Measurements from ENCODE around the gene SSX1. TPM values are rescaled to one million over a fixed set of nuclear protein-coding genes. Genes with fewer than 3 reads are reported as not detected.
"Not testable (repeated sequence)": the region's sequence is repeated elsewhere in the genome, so short reads cannot be mapped to it uniquely, and the experiment has no call there.

SSX1 gene, protein sequence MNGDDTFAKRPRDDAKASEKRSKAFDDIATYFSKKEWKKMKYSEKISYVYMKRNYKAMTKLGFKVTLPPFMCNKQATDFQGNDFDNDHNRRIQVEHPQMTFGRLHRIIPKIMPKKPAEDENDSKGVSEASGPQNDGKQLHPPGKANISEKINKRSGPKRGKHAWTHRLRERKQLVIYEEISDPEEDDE
- total RNA-seq: not detected

DNA sequence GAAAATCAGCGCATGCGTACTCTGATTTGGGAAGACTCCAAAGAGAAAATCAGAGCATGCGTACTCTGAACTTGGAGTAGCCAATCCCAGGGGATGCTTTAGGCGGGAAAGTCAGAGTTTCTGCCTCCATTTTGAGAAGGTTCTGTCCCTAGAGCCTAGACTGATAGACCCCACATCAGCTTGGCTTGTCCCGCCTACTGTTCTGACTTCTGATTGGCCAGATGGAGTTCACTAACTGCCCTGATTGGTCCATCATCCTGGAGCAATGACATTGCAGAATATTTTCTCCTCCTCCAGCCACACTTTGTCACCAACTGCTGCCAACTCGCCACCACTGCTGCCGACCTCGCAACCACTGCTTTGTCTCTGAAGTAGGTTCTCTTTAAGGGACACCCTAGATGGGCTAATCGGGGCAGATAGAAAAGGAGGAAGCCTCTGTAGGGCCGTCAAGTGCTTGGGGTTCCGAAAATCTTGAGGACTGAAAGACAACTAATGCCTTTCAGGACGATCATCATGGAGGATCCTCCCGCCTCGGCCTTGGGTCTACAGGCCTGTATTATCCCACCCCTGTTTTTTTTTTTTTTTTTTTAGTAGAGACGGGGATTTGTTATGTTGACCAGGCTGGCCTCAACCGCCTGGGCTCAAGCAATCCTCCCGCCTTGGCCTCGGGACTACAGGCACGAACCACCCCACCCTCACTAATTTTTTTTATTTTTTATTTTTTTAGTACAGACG is at the start of gene SSX1:
Gene SSX1, plus strand, starts transcription at position 331 of the 735 bp plus-strand sequence. CDS start 1,850 bp downstream, outside the sequence.
- not testable (repeated sequence) for DNase-seq

DNA sequence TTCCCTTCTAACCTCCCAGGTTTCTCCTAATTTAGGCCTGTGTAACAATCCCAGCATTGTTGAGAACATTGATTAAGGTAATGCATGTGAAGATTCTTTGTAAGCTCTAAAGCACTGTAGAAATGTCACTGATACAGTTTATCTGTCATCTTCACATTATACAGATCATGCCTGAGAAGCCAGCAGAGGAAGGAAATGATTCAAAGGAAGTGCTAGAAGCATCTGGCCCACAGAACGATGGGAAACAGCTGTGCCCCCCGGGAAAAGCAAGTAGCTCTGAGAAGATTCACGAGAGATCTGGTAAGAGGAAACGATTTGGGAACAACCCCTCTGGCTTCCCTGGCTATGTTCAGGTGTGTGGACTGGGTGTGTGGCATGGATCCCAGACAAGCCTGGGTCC is 40.9 kb upstream of the SSX1 start:
- not testable (repeated sequence) for DNase-seq

DNA sequence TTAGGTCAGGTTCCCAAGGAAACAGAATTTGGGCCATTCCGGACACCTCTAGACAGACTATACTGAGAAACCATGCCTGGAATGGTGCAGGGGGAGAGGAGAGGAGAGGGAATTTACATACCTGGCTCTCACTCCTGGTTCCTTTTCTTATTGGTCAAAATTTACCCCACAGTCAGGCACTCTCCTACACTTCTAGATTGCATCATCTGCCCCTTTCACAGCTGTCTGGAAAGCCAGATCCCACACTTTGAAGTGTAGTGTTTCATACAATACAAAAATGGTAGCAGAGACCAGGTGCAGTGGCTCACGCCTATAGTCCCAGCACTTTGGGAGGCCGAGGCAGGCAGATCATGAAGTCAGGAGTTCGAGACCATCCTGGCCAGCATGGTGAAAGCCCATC is 31.0 kb upstream of the SSX1 start:
- not testable (repeated sequence) for DNase-seq

DNA sequence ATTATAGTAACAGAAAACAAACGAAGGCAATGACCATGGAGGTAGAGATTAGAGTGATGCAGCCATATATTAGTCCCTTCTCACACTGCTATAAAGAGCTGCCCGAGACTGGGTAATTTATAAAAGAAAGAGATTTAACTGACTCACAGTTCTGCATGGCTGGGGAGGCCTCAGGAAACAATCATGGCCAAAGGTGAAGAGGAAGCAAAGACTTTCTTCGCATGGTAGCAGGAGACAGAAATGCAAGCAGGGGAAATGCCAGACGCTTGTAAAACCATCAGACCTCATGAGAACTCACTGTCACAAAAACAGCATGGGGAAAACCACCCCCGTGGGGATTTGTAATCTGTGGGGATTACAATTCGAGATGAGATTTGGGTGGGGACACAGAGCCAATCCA is 2.2 kb upstream of the SSX1 start:
- not testable (repeated sequence) for DNase-seq

DNA sequence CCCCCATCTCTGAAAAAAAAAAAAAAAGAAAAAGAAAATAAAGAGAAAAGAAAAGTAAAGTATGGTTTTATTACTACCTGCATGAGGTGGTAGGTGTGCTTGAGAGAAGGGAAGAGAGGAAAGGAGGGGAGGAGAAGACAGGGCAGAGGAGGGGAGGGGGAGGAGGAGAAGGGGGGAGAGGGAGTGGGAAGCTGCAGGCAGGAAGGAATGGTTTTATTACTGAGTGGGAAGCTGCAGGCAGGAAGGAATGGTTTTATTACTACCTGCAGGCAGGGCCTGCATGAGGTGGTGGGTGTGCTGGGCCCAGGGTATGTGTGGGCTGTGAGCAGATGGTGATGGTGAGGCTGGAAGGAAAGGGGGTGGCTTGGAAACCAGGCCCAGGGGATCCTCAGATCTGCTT is 19.2 kb downstream of the SSX1 start:
- DNase-seq: not testable (repeated sequence)

DNA sequence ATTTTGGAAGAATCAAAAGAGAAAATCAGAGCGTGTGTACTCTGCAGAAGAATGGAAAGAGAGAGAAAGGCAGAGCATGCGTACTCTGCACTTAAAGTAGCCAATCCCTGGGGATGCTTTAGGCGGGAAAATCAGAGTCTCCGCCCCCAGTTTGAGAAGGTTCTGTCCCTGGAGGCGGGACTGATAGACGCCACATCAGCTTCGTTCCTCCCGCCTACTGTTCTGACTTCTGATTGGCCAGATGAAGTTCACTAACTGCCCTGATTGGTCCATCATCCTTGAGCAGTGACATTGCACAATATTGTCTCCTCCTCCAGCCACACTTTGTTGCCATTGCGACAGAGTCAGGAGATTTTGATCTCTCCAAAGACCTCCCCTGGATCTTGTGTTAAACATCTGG is 23.8 kb downstream of the SSX1 start:
- DNase-seq: peak; percentile 69

DNA sequence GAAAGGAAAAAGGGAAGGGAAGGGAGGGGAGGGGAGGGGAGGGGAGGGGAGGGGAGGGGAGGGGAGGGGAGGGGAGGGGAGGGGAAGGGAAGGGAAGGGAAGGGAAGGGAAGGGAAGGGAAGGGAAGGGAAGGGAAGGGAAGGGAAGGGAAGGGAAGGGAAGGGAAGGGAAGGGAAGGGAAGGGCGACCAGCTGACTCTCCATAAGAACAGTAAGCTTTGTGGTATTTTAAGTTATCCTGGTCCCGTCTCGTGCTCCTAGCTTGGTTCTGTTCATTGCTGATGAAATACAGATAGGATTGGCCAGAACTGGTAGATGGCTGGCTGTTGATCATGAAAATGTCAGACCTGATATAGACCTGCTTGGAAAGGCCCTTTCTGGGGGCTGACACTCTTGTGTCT is 25.5 kb downstream of the SSX1 start:
- DNase-seq: not testable (repeated sequence)

DNA sequence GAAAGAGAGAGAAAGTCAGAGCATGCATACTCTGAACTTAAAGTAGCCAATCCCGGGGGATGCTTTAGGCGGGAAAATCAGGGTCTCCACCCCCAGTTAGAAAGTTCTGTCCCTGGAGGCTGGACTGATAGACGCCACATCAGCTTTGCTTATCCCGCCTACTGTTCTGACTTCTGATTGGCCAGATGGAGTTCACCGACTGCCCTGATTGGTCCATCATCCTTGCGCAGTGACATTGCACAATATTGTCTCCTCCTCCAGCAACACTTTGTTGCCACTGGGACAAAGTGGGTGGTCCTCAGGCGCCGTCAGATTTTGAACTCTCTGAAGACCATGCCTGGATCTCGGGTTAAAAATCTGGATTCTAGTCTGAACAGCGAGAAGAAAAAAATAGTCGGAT is 51.0 kb downstream of the SSX1 start:
- no peak for DNase-seq

DNA sequence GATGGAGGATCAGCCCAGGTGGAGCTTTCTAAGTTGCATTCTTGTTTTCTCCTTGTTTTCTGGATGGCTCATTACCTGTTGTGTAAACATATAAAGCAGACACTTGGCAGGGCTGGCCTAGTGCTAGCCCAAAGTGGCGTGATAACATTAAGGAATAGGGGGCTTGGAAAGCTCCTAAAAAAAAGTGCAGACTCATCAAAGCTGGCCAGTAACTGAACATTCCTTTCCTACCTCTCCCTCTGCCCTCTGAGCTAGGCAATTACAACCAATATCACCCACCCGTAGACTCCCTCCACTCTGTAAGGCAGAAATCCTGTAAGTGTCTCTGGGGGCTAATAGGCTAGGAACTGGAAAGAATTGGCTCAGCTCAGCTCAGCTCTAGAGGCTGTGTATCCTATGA is 58.8 kb downstream of the SSX1 start:
- DNase-seq: not testable (repeated sequence)

Small RNA genes lying within 50 kb of the gene (small RNA-seq; reads per million reads assigned to genes)
- not detected for gene AC245047.3 (ENCODE audit: low replicate concordance)
- gene AC245047.4 (ENCODE audit: low replicate concordance): not detected
- gene RNA5SP503 (ENCODE audit: low replicate concordance): not detected

Other genes starting within 250 kb of the SSX1 start
- not detected for gene SPACA5, start 248.4 kb upstream of the SSX1 start, total RNA-seq
- gene ZNF630, start 183.8 kb upstream of the SSX1 start, total RNA-seq: 4.6 TPM
- gene SPACA5B, start 124.8 kb upstream of the SSX1 start, total RNA-seq: not detected
- gene SSX5, start 58.6 kb upstream of the SSX1 start, total RNA-seq: not detected
- gene SSX3, start 101.3 kb downstream of the SSX1 start, total RNA-seq: not detected
- not detected for gene SSX4, start 128.1 kb downstream of the SSX1 start, total RNA-seq
- gene SSX4B, start 156.6 kb downstream of the SSX1 start, total RNA-seq: not detected
- 5.9 TPM for gene SLC38A5, start 214.9 kb downstream of the SSX1 start, total RNA-seq
- gene FTSJ1, start 220.8 kb downstream of the SSX1 start, total RNA-seq: 18.4 TPM